ENCODE measurements around the gene AEN. TPM values are rescaled to one million over a fixed set of nuclear protein-coding genes. Genes with fewer than 3 reads are reported as not detected.

The AEN gene
- polyA plus RNA-seq, 1 donor from 2014 or later, result 40.8 TPM

DNA sequence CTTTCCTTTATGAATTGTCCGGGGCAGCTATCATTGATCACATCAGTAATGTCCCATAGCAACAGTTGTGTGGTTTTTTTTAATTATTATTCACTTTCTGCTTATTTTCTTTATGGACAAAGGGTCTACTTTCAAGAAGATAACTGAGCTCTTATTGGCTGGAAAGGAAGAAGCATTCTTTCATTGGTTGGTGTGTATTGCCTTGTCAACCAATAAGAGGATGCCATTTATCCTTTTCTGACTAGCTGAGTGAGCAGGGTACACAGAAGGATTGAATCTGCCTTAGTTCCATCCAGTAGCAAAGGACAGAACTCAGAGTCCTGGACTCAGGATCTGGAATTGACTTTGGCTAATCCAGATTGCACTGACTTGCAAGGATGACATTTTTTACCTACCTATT lies 13.2 kb upstream of the AEN start:
- Mint-ChIP-seq H3K27ac (no peak overlapping the region), H3K4me1 (peaks cover 2 to 8% (median 4%) of the 10 kb centered on the region in 3 donors), H3K36me3 (peaks cover 2% of the 10 kb centered on the region), H3K27me3 (peaks cover 59% of the 10 kb centered on the region), H3K4me3 (no peak overlapping the region), H3K9me3 (no peaks in the 10 kb centered on the region)

GRCh38 chr15:88608607-88609181 lies 12.4 kb upstream of the AEN start:
- Mint-ChIP-seq H3K9me3 (no peaks in the 10 kb centered on the region), H3K4me3 (no peak overlapping the region), H3K4me1 (peaks cover 2 to 8% (median 4%) of the 10 kb centered on the region in 3 donors), H3K27me3 (peaks cover 56% of the 10 kb centered on the region), H3K36me3 (peaks cover 2% of the 10 kb centered on the region), H3K27ac (no peak overlapping the region)

DNA sequence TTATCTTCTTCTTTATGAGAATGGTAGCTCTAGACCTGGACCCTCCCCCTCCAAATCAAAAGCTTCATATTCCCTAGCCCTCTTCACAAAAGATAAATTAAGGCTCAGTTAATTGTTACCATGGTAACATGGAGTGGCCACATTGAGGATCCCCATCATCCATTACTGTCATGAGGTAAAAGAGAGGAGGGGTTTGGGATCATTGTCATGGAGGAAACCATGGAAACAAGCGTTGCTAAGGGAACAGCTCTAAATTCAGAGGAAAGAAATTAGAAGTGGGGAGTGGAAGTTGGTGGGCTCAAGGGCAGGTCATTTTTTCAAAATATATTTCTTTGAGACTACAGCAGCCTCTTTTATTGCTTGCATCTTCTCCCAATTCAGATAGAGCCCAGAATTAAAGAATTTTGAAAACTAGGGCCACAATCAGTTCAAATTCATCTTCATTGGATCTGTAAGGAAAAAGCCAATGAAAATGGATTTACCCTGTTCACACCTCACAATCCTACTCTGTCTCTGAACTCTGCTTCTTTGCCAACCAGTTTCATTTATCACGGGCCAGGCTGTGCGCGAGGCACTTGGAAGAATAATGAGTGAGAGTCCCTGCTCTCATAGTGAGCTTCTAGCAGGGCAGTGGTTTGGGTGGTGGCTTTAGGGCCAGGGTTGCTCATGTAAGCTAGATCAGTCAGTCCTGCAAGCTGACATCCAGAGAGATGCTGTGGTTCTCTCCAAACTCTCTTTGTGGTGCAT lies 11.6 kb upstream of the AEN start:
- Mint-ChIP-seq H3K4me1 (peaks cover 2 to 5% (median 4%) of the 10 kb centered on the region in 3 donors), H3K4me3 (no peak overlapping the region), H3K36me3 (peaks cover 2% of the 10 kb centered on the region), H3K27ac (no peak overlapping the region), H3K9me3 (no peaks in the 10 kb centered on the region), H3K27me3 (peaks cover 48% of the 10 kb centered on the region)

- H3K36me3 Mint-ChIP-seq, result peaks cover 2% of the 10 kb centered on the region
- H3K27me3 Mint-ChIP-seq, result peaks cover 37% of the 10 kb centered on the region
- peaks cover 0 to 4% (median 1%) of the 10 kb centered on the region in 3 donors for H3K4me1 Mint-ChIP-seq
- H3K9me3 Mint-ChIP-seq, result no peaks in the 10 kb centered on the region
- H3K4me3 Mint-ChIP-seq, result no peak overlapping the region
- no peak overlapping the region for H3K27ac Mint-ChIP-seq
These were observed 10.4 kb upstream of the AEN start for GRCh38 chr15:88610701-88611231.

DNA sequence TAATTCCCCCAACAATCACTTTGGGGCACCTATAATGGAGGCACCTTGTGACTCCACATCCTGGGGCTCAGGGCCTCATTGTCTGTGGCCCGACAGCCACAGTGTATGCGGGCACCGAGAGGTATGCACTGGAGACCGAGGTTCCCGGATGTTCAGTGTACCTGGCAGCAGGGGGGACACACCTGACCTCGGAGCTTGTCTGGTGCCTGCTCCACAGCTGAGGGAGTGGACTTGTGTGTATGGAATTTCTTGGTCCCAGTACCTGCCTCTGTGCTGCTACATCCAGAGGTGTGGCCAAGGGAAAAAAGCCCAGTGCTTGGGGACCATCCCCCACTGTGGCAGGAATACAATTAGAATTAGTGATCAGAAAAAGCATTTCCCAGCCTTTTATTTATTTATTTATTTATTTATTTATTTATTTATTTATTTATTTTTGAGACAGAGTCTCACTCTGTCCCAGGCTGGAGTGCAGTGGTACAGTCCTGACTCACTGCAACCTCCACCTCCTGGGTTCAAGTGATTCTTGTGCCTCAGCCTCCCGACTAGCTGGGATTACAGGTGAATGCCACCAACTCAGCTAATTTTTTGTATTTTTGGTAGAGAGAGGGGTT lies 8.8 kb upstream of the AEN start:
- H3K27ac Mint-ChIP-seq, result no peak overlapping the region
- no peak overlapping the region for H3K4me3 Mint-ChIP-seq
- H3K4me1 Mint-ChIP-seq, result peaks cover 0 to 4% (median 0%) of the 10 kb centered on the region in 3 donors
- H3K36me3 Mint-ChIP-seq, result peaks cover 2% of the 10 kb centered on the region
- H3K27me3 Mint-ChIP-seq, result peaks cover 23% of the 10 kb centered on the region
- H3K9me3 Mint-ChIP-seq, result no peaks in the 10 kb centered on the region

- Mint-ChIP-seq H3K27me3 (peaks cover 17% of the 10 kb centered on the region), H3K4me1 (peaks cover 0 to 2% (median 0%) of the 10 kb centered on the region in 3 donors), H3K36me3 (peaks cover 1% of the 10 kb centered on the region), H3K27ac (no peak overlapping the region), H3K9me3 (no peaks in the 10 kb centered on the region), H3K4me3 (no peak overlapping the region)
These were observed 7.8 kb upstream of the AEN start for GRCh38 chr15:88613074-88613944.

GRCh38 chr15:88615303-88616107 lies 5.6 kb upstream of the AEN start:
- peaks cover 3% of the 10 kb centered on the region for H3K27me3 Mint-ChIP-seq
- H3K9me3 Mint-ChIP-seq, result no peaks in the 10 kb centered on the region
- no peak overlapping the region for H3K4me3 Mint-ChIP-seq
- peak overlapping the region in 1 of 3 donors; percentile 57 for H3K27ac Mint-ChIP-seq
- no peaks in the 10 kb centered on the region for H3K4me1 Mint-ChIP-seq
- H3K36me3 Mint-ChIP-seq, result no peaks in the 10 kb centered on the region

DNA sequence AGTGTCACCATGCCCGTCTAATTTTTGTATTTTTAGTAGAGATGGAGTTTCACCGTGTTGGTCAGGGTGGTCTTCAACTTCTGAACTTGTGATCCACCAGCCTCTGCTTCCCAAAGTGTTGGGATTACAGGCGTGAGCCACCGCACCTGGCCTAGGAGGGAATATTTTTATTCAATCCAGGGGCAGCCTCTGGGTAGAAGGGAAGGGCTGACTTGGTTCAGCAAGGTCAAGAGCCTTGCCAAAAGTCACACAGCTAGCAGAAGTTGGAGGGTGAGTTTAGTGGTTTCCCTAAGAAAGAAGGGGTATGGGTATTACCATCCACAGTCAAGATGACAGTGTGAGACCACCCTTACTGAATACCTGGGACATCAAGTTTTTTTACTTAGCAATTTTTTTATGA lies 4.9 kb upstream of the AEN start:
- peaks cover 2% of the 10 kb centered on the region for H3K27me3 Mint-ChIP-seq
- no peak overlapping the region for H3K27ac Mint-ChIP-seq
- H3K36me3 Mint-ChIP-seq, result no peaks in the 10 kb centered on the region
- H3K4me1 Mint-ChIP-seq, result peaks cover 0 to 4% (median 2%) of the 10 kb centered on the region in 3 donors
- H3K4me3 Mint-ChIP-seq, result no peak overlapping the region
- no peaks in the 10 kb centered on the region for H3K9me3 Mint-ChIP-seq

DNA sequence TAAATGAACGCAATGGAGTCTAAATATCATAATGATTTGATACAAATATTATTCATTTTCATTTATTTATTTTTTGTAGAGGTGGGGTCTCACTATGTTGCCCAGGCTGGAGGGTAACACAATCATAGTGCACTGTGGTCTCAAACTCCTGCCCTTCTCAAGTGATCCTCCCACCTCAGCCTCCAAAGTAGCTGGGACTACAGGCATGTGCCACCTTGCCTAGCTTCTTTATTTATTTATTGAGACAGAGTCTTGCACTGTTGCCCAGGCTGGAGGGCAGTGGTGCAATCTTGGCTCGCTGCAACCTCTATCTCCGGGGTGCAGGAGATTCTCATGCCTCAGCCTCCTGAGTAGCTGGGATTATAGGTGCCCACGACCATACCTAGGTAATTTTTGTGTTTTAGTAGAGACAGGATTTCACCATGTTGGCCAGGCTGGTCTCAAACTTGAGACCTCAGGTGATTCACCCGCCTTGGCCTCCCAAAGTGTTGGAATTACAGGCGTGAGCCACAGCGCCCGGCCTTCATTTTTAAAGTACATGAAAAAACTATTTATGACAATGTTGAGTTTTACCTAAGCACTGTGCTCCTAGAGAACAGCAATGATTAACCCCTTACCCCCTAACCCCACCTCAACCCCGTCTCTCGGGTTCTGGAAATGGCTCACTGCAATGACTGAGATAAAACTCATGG lies 4.0 kb upstream of the AEN start:
- Mint-ChIP-seq H3K27me3 (peaks cover 2% of the 10 kb centered on the region), H3K9me3 (no peaks in the 10 kb centered on the region), H3K4me3 (no peak overlapping the region), H3K27ac (no peak overlapping the region), H3K36me3 (no peaks in the 10 kb centered on the region), H3K4me1 (peaks cover 1 to 5% (median 5%) of the 10 kb centered on the region in 3 donors)

DNA sequence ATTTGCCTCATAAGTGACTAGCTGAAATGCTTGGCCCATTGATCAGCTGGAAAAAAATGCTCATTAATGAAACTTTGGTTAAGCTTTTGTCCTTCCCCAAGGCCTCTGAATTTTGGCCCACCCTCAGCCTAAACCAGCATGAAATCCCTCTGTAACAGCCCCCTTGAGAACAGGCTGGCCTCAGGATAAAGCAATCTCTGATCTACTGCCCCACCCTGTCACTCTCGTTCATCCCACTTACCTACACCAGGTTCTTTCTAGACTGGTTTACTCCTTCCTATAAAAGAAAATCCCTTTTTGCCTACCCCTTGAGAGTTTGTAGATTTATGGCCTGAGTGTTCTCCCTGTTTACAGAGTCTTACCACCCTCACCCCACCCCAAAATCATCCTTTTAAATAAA lies 3.4 kb upstream of the AEN start:
- Mint-ChIP-seq H3K27ac (no peak overlapping the region), H3K9me3 (no peaks in the 10 kb centered on the region), H3K4me3 (peak overlapping the region in 1 of 4 donors; percentile 12), H3K36me3 (no peaks in the 10 kb centered on the region), H3K27me3 (peaks cover 2% of the 10 kb centered on the region), H3K4me1 (peaks cover 7 to 11% (median 11%) of the 10 kb centered on the region in 3 donors)

- no peaks in the 10 kb centered on the region for H3K9me3 Mint-ChIP-seq
These were observed 2.5 kb upstream of the AEN start for GRCh38 chr15:88618686-88619085.

GRCh38 chr15:88619796-88620195 lies 1.3 kb upstream of the AEN start:
- peaks cover 20 to 30% (median 30%) of the 10 kb centered on the region in 3 donors for H3K4me1 Mint-ChIP-seq
- H3K27me3 Mint-ChIP-seq, result peaks cover 2% of the 10 kb centered on the region
- H3K27ac Mint-ChIP-seq, result no peak overlapping the region
- no peaks in the 10 kb centered on the region for H3K9me3 Mint-ChIP-seq
- H3K36me3 Mint-ChIP-seq, result peaks cover 1% of the 10 kb centered on the region
- H3K4me3 Mint-ChIP-seq, result peak overlapping the region in 1 of 4 donors; percentile 8

More at GRCh38 chr15:88618686-88619085, 2.5 kb upstream of the AEN start:
- Mint-ChIP-seq H3K27ac (peak overlapping the region in 1 of 3 donors; percentile 22), H3K4me3 (peak overlapping the region in 1 of 4 donors; percentile 27), H3K27me3 (peaks cover 2% of the 10 kb centered on the region), H3K4me1 (peaks cover 13 to 19% (median 19%) of the 10 kb centered on the region in 3 donors), H3K36me3 (no peaks in the 10 kb centered on the region)

- H3K36me3 Mint-ChIP-seq, result peaks cover 1% of the 10 kb centered on the region
- no peaks in the 10 kb centered on the region for H3K9me3 Mint-ChIP-seq
- H3K27me3 Mint-ChIP-seq, result peaks cover 2% of the 10 kb centered on the region
- peaks cover 20 to 35% (median 34%) of the 10 kb centered on the region in 3 donors for H3K4me1 Mint-ChIP-seq
- H3K4me3 Mint-ChIP-seq, result peak overlapping the region; percentile 86 to 98 (median 92)
- peak overlapping the region; percentile 83 to 96 (median 90) for H3K27ac Mint-ChIP-seq
These were observed 857 bp downstream of the AEN start for GRCh38 chr15:88621789-88622604.

All from IgD-negative memory B cell (primary cell).